HepG2 (cell line): Measurements from ENCODE around the gene SS18L1. TPM values are rescaled to one million over a fixed set of nuclear protein-coding genes. Genes with fewer than 3 reads are reported as not detected.

Experiments used
- ATAC-seq: fragments of 200-7000 bp; cut with Tn5 transposase; 3 replicates; pipeline ENCODE4 v1.9.1; 2020; ENCODE audit warnings: mild to moderate bottlenecking, moderate library complexity
- BruUV-seq: library from RNA; stranded (reverse); fragments of 400-500 nt; replicated peaks from 2 replicates; lab custom pipeline; 2021; lab: Mats Ljungman, UMichigan
- CTCF ChIA-PET: fragments of 300-600 bp; formaldehyde crosslinking; extraction: SDS; loops from one replicate; lab custom pipeline; 2021; ENCODE audit warnings: low total read pairs, inconsistent platforms, low intra/inter-chr PET ratio; lab: Yijun Ruan, JAX
- POLR2A ChIA-PET: fragments of 350-600 bp; sonication (Branson Sonifier 250); formaldehyde crosslinking; loops from one replicate; lab custom pipeline; 2020; ENCODE audit warnings: antibody characterized with exemption, inconsistent platforms; lab: Yijun Ruan, JAX
- DNase-seq: peaks from one replicate; pipeline ENCODE4 v3.0.0-alpha.2; 2015; ENCODE audit warnings: low spot score
- FAIRE-seq: peaks from 3 replicates; lab custom pipeline; 2011; peaks lifted over from hg19 to GRCh38; lab: Jason Lieb, UNC
- H2AFZ ChIP-seq: one replicate; pipeline ENCODE4 v1.6.1; 2011; ENCODE audit warnings: low read length, inconsistent platforms
- H3K27ac ChIP-seq: fragments of 300-600 bp; 3 replicates; pipeline ENCODE4 v1.8.0; 2011; ENCODE audit warnings: mixed run types, mild to moderate bottlenecking, mixed read lengths, low read length, inconsistent platforms; ENCODE audit not compliant: insufficient read depth; ENCODE audit errors: extremely low read length
- H3K27me3 ChIP-seq, 2 experiments: fragments of 200-600 bp in 1 of 2; 2 replicates in 1 of 2; 3 replicates in 1 of 2; pipeline versions ENCODE4 v1.6.0 to v1.8.0; 2011; ENCODE audit warnings: low read length in 2 of 2, mild to moderate bottlenecking in 2 of 2, moderate library complexity in 2 of 2, inconsistent platforms in 1 of 2; ENCODE audit not compliant: insufficient read depth in 2 of 2, control insufficient read depth in 1 of 2
- H3K36me3 ChIP-seq, 2 experiments: fragments of 200-600 bp in 1 of 2; replicated peaks in 1 of 2; 2 replicates in 1 of 2; 3 replicates in 1 of 2; pipeline versions ENCODE4 v1.5.1 to v1.8.0; 2011; ENCODE audit warnings: low read length in 2 of 2, inconsistent platforms in 1 of 2; ENCODE audit not compliant: insufficient read depth in 2 of 2, control insufficient read depth in 1 of 2
- H3K4me1 ChIP-seq: 2 replicates; pipeline ENCODE4 v1.5.1; 2012; ENCODE audit warnings: low read length, inconsistent platforms; ENCODE audit not compliant: insufficient read depth
- H3K4me2 ChIP-seq: 2 replicates; pipeline ENCODE4 v1.6.0; 2011; ENCODE audit warnings: low read depth, low read length, inconsistent platforms
- H3K4me3 ChIP-seq, 3 experiments: fragments of 200-600 bp in 1 of 3; sonication (generic), shearing (Covaris generic) in 1 of 3; replicated peaks in 1 of 3; 2 replicates each; pipeline ENCODE4 v1.5.1; 2011 to 2016; ENCODE audit warnings: low read length in 3 of 3, inconsistent platforms in 2 of 3, low read depth in 2 of 3, mild to moderate bottlenecking in 2 of 3, control low read depth in 1 of 3, mixed read lengths in 1 of 3; ENCODE audit not compliant: insufficient read depth in 1 of 3
- H3K79me2 ChIP-seq: one replicate; pipeline ENCODE4 v1.6.1; 2011; ENCODE audit warnings: low read length, inconsistent platforms; ENCODE audit not compliant: insufficient read depth
- H3K9ac ChIP-seq: 2 replicates; pipeline ENCODE4 v1.6.0; 2011; ENCODE audit warnings: mild to moderate bottlenecking, low read depth, low read length, inconsistent platforms; ENCODE audit not compliant: insufficient read depth
- H3K9me3 ChIP-seq: 2 replicates; pipeline ENCODE4 v1.5.1; 2012; ENCODE audit warnings: mild to moderate bottlenecking, low read length
- H4K20me1 ChIP-seq: 2 replicates; pipeline ENCODE4 v1.6.0; 2011; ENCODE audit warnings: inconsistent platforms, mild to moderate bottlenecking, low read length, moderate library complexity; ENCODE audit not compliant: insufficient read depth
- AGO2 ChIP-seq: fragments of 200-400 bp; formaldehyde crosslinking; optimal IDR thresholded peaks from 2 replicates; pipeline ENCODE3; 2017; ENCODE audit warnings: mild to moderate bottlenecking, low read depth, low read length, moderate library complexity
- NFKB2 ChIP-seq: sonication (generic); formaldehyde crosslinking; IDR thresholded peaks from 2 replicates; pipeline ENCODE4 v1.4.0; 2020; ENCODE audit warnings: missing genetic modification reagents, borderline replicate concordance
- NPAS2 ChIP-seq: sonication (generic); formaldehyde crosslinking; IDR thresholded peaks from 2 replicates; pipeline ENCODE4 v1.8.0; 2022; ENCODE audit warnings: mild to moderate bottlenecking, missing genetic modification reagents, borderline replicate concordance
- POLR2AphosphoS2 ChIP-seq: IDR thresholded peaks from 2 replicates; pipeline ENCODE4 v1.6.1; 2011; ENCODE audit warnings: low read depth, low read length, improper control_type of control experiment
- RBM22 ChIP-seq: fragments of 200-400 bp; formaldehyde crosslinking; optimal IDR thresholded peaks from 2 replicates; pipeline ENCODE3; 2017; ENCODE audit warnings: mild to moderate bottlenecking, low read length, moderate library complexity
- SMARCE1 ChIP-seq: fragments of 450-650 bp; IDR thresholded peaks from 2 replicates; pipeline ENCODE4 v1.6.1; 2017; ENCODE audit warnings: borderline replicate concordance
- ZBTB38 ChIP-seq: sonication (generic); formaldehyde crosslinking; IDR thresholded peaks from 2 replicates; pipeline ENCODE4 v1.5.1; 2020; ENCODE audit warnings: mild to moderate bottlenecking, missing genetic modification reagents
- ZNF225 ChIP-seq: sonication (generic); formaldehyde crosslinking; IDR thresholded peaks from 2 replicates; pipeline ENCODE4 v1.4.0; 2020; ENCODE audit warnings: mild to moderate bottlenecking, missing genetic modification reagents
- WGBS: methylation state at CpG from one replicate; pipeline ENCODE4 v1.1.6; 2017; ENCODE audit warnings: low lambda C conversion rate; 5-methylcytosine and 5-hydroxymethylcytosine counted together
- in situ Hi-C: cut with HindIII; loops from 2 replicates; pipeline ENCODE4 v1.10.0; 2017; ENCODE audit warnings: low pct_unique_long_range_greater_than_20kb; ENCODE audit not compliant: extremely low pct_ligation_motif_present
- intact Hi-C: fragments of 100-400 bp; cut with micrococcal nuclease; formaldehyde crosslinking; loops from one replicate; pipeline ENCODE4 v1.10.0; 2022; ENCODE audit not compliant: unreplicated experiment
- polyA plus RNA-seq, 8 experiments: library from polyadenylated mRNA; depleted of rRNA in 3 of 8; stranded (reverse) in 7 of 8; unstranded in 1 of 8; fragments of >200 nt; fragmentation: Illumina TruSeq in 4 of 8; extraction: Trizol in 4 of 8; gene quantifications; 2 replicates each; pipeline versions ENCODE4 v1.2.1 to v1.2.3, GENCODE V29; 2011 to 2016; ENCODE audit warnings: low read depth in 4 of 8, missing spikeins in 1 of 8, mixed read lengths in 1 of 8; ENCODE audit not compliant: insufficient read depth in 1 of 8
- total RNA-seq, 5 experiments: library from RNA; depleted of rRNA; stranded (reverse); fragments of >200 nt; fragmentation: Illumina TruSeq; extraction: Trizol; gene quantifications; 2 replicates each; pipeline ENCODE4 v1.2.3, GENCODE V29; 2016; ENCODE audit warnings: low read depth in 1 of 5
- TF ChIP-seq, protein P1 (sequence below): sonication (generic); formaldehyde crosslinking; IDR thresholded peaks from 2 replicates; pipeline ENCODE4 v1.4.0; 2020; ENCODE audit warnings: mild to moderate bottlenecking, missing genetic modification reagents
- TF ChIP-seq, protein P2 (sequence below): sonication (generic); formaldehyde crosslinking; IDR thresholded peaks from 2 replicates; pipeline ENCODE4 v1.5.0; 2020; ENCODE audit warnings: missing genetic modification reagents, mild to moderate bottlenecking, borderline replicate concordance

The SS18L1 gene
- total and polyA plus RNA-seq, 2 of the 13 experiments (the other 11 are each of a cell fraction or from before 2014, with no cell fraction given), result 17.8 to 27.6 TPM

DNA sequence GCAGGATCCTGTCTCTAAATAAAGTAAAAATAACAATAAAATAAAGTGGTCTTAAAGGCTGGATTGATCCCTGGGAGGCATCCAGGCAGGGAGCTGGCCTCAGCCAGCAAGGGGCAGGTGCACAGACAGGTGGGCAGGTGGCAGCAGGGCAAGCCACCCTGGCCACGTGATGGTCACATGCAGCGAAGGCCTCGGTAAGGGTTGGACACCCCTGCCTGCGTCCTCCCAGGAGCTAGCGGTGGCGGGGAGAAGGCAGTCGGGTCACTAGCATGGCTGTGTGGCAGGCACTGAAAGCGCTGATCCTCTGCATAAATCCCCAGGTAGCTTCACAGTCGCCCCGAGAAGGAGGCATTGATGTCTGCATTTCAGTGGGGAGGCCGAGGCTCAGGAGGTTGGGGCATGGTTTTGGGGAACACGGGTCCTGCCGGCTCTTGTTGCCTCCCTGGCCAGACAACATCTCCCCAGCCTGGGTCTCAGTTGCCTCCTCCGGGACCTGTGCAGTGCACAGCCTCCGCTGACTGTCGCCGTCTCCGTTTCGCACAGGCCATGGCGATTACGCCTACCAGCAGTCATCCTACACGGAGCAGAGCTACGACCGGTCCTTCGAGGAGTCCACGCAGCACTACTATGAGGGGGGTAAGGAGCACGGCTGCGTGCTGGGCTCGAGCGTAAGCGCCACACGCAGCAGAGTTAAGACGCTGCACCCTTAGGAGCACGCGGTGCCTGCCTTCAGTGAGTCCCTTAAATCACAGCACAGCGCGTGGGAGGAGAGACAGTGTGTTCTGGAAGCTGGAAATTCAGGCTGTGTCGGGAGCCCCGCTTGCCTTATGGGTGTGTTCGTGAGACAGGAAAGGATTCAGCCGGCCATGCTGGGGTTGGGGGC lies 21.6 kb downstream of the SS18L1 start:
- Histone ChIP-seq H3K36me3 (peaks cover 69 to 84% of the 10 kb centered on the region in 2 experiments; a peak in 4 of 5 replicates), H2AFZ (no peak overlapping the region), H3K4me3 (no peak overlapping the region), H3K27me3 (no peaks in the 10 kb centered on the region), H3K9ac (no peak overlapping the region), H3K27ac (no peak overlapping the region), H3K79me2 (no peaks in the 10 kb centered on the region), H3K9me3 (no peaks in the 10 kb centered on the region), H3K4me1 (no peaks in the 10 kb centered on the region), H3K4me2 (no peak overlapping the region), H4K20me1 (no peaks in the 10 kb centered on the region)
- CTCF ChIA-PET, result no interaction called here
- 0 out of 2 replicates have a peak, but pooled peaks have one; percentile 14 for TF ChIP-seq ZNF225 (CRISPR knock-in tag)
- TF ChIP-seq NPAS2 (CRISPR knock-in tag), result no peak
- TF ChIP-seq POLR2AphosphoS2, result 0 out of 2 replicates have a peak, but pooled peaks have one; percentile 20
- TF ChIP-seq, protein P1, sequence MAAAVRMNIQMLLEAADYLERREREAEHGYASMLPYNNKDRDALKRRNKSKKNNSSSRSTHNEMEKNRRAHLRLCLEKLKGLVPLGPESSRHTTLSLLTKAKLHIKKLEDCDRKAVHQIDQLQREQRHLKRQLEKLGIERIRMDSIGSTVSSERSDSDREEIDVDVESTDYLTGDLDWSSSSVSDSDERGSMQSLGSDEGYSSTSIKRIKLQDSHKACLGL (CRISPR knock-in tag), result peak; percentile 42; the same call in 1 of the 2 replicates
- TF ChIP-seq AGO2, result peak; percentile 70
- 0 out of 2 replicates have a peak, but pooled peaks have one; percentile 27 for TF ChIP-seq ZBTB38 (CRISPR knock-in tag)
- TF ChIP-seq, protein P2, sequence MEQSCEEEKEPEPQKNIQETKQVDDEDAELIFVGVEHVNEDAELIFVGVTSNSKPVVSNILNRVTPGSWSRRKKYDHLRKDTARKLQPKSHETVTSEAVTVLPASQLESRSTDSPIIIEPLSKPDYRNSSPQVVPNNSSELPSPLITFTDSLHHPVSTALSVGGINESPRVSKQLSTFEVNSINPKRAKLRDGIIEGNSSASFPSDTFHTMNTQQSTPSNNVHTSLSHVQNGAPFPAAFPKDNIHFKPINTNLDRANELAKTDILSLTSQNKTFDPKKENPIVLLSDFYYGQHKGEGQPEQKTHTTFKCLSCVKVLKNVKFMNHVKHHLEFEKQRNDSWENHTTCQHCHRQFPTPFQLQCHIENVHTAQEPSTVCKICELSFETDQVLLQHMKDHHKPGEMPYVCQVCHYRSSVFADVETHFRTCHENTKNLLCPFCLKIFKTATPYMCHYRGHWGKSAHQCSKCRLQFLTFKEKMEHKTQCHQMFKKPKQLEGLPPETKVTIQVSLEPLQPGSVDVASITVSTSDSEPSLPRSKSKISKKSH (CRISPR knock-in tag), result no peak
- peak; percentile 13 for TF ChIP-seq RBM22
- peak; percentile 16; the same call in 1 of the 2 replicates for TF ChIP-seq NFKB2 (CRISPR knock-in tag)
- no peak for TF ChIP-seq SMARCE1
- no peak for FAIRE-seq
- no peak for DNase-seq
- no peak for ATAC-seq
- in situ Hi-C loops, result no loop called here
- WGBS, result 96% methylated on average over 41 of the region's 41 CpGs
- no TSS peak for BruUV-seq
- intact Hi-C loops, result no loop called here
- POLR2A ChIA-PET, result no interaction called here
